Thyroid gland (tissue), 4 donors: ENCODE measurements around the gene CSNK2A2.

ENCODE experiments used
- POLR2A ChIP-seq, 2 donors: fragments of 450-650 bp; IDR thresholded peaks; one replicate each; pipeline ENCODE4 v1.6.1; 2017; ENCODE audit warnings: antibody characterized with exemption in 2 of 2, mild to moderate bottlenecking in 2 of 2, moderate library complexity in 1 of 2
- TF ChIP-seq, protein P1 (sequence below), 6 experiments: fragments of 200-600 bp in 3 of 6; fragments of 450-650 bp in 3 of 6; sonication (generic) in 3 of 6; IDR thresholded peaks; one replicate each; pipeline ENCODE4 v1.5.1; 2016 to 2019; ENCODE audit warnings: antibody characterized with exemption in 6 of 6, mild to moderate bottlenecking in 2 of 6, inconsistent platforms in 1 of 6, moderate library complexity in 1 of 6

DNA sequence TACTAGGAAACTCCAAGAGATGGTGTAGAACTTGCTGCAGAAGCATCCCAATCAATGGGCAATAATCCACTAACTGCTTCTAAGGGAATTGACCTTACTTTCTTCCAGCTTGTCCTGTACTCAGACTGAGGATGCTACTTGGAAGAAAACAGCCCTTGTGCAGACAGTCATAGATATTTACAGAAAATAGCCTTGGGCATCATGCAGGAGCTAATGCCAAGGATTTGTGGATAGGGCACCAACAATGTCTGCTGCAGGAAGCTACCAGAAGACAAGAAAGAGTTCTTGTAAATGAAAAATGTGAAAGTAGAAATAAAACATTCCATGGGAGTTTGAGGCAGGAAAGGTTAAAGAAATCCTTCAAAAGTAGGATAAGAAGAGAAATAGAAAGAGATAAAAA lies 21.5 kb upstream of the CSNK2A2 start:
- TF ChIP-seq, protein P1, sequence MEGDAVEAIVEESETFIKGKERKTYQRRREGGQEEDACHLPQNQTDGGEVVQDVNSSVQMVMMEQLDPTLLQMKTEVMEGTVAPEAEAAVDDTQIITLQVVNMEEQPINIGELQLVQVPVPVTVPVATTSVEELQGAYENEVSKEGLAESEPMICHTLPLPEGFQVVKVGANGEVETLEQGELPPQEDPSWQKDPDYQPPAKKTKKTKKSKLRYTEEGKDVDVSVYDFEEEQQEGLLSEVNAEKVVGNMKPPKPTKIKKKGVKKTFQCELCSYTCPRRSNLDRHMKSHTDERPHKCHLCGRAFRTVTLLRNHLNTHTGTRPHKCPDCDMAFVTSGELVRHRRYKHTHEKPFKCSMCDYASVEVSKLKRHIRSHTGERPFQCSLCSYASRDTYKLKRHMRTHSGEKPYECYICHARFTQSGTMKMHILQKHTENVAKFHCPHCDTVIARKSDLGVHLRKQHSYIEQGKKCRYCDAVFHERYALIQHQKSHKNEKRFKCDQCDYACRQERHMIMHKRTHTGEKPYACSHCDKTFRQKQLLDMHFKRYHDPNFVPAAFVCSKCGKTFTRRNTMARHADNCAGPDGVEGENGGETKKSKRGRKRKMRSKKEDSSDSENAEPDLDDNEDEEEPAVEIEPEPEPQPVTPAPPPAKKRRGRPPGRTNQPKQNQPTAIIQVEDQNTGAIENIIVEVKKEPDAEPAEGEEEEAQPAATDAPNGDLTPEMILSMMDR (IDR thresholded peaks at IDR 0.05): no peak
- TF ChIP-seq POLR2A (IDR thresholded peaks at IDR 0.05): no peak
